ENCODE data around the gene PRRG3. TPM values are rescaled to one million over a fixed set of nuclear protein-coding genes. Genes with fewer than 3 reads are reported as not detected.

Gene PRRG3
- total RNA-seq, 1 experiment from 2014 or later: not detected

- no peak overlapping the region for H3K27ac ChIP-seq (ENCODE audit: low read depth, low read length)
- ChIA-PET POLR2A (no interaction called here), RAD21 (ENCODE audit: low non-redundant PET in 1 of 2, low total read pairs in 2 of 2, uncharacterized antibody in 2 of 2, unreplicated experiment in 2 of 2) (no interaction called here), CTCF (no interaction called here)
- no peak overlapping the region for H3K9ac ChIP-seq (ENCODE audit: low read length)
- no peaks in the 10 kb centered on the region for H3K9me2 ChIP-seq (ENCODE audit: insufficient read depth)
- no peaks in the 10 kb centered on the region for H3K36me3 ChIP-seq (ENCODE audit: control insufficient read depth in 1 of 2, insufficient read depth in 2 of 2, low read length in 2 of 2)
- H3K27me3 ChIP-seq (ENCODE audit: insufficient read depth, low read length): no peaks in the 10 kb centered on the region
- H3K9me3 ChIP-seq (ENCODE audit: control insufficient read depth in 1 of 2, insufficient read depth in 1 of 2, low read depth in 1 of 2, low read length in 2 of 2): no peaks in the 10 kb centered on the region
- ATAC-seq: no peak
- H3K79me2 ChIP-seq (ENCODE audit: insufficient read depth, low read length): no peaks in the 10 kb centered on the region
- no peak overlapping the region for H3K4me3 ChIP-seq (replicated peaks in 1 of 2; ENCODE audit: low read depth in 1 of 2, low read length in 2 of 2)
- no peak overlapping the region for H2AFZ ChIP-seq (ENCODE audit: low read depth, low read length, poor library complexity, severe bottlenecking)
- H3K4me2 ChIP-seq (ENCODE audit: low read length): no peak overlapping the region
- TF ChIP-seq ATF3 (IDR thresholded peaks at IDR 0.05) (no peak), RAD21 (IDR thresholded peaks at IDR 0.05; ENCODE audit: low read depth) (no peak), FOSL1 (IDR thresholded peaks at IDR 0.05; ENCODE audit: low read depth) (no peak)
- intact Hi-C loops (cut with micrococcal nuclease): no loop called here
- no peaks in the 10 kb centered on the region for H4K20me1 ChIP-seq (ENCODE audit: insufficient read depth)
- no TSS peak for BruUV-seq (replicated peaks)
- no peak for DNase-seq (ENCODE audit: low read depth, low spot score)
- H3K4me1 ChIP-seq (ENCODE audit: control insufficient read depth in 1 of 2, insufficient read depth in 2 of 2, low read length in 2 of 2): no peaks in the 10 kb centered on the region
Observed at GRCh38 chrX:151688695-151689094, 6.6 kb upstream of the PRRG3 start.

- no peak for ATAC-seq
- intact Hi-C loops (cut with micrococcal nuclease): no loop called here
Observed at GRCh38 chrX:151692825-151693224, 2.4 kb upstream of the PRRG3 start.

More at GRCh38 chrX:151692825-151693224, 2.4 kb upstream of the PRRG3 start:
- Histone ChIP-seq H3K4me3 (replicated peaks in 1 of 2; ENCODE audit: low read depth in 1 of 2, low read length in 2 of 2) (no peak overlapping the region), H3K9ac (ENCODE audit: low read length) (no peak overlapping the region), H2AFZ (ENCODE audit: low read depth, low read length, poor library complexity, severe bottlenecking) (no peak overlapping the region), H3K9me3 (ENCODE audit: control insufficient read depth in 1 of 2, insufficient read depth in 1 of 2, low read depth in 1 of 2, low read length in 2 of 2) (no peaks in the 10 kb centered on the region), H4K20me1 (ENCODE audit: insufficient read depth) (no peaks in the 10 kb centered on the region), H3K9me2 (ENCODE audit: insufficient read depth) (no peaks in the 10 kb centered on the region), H3K4me1 (ENCODE audit: control insufficient read depth in 1 of 2, insufficient read depth in 2 of 2, low read length in 2 of 2) (no peaks in the 10 kb centered on the region), H3K79me2 (ENCODE audit: insufficient read depth, low read length) (no peaks in the 10 kb centered on the region), H3K36me3 (ENCODE audit: control insufficient read depth in 1 of 2, insufficient read depth in 2 of 2, low read length in 2 of 2) (no peaks in the 10 kb centered on the region), H3K27ac (ENCODE audit: low read depth, low read length) (no peak overlapping the region), H3K4me2 (ENCODE audit: low read length) (no peak overlapping the region), H3K27me3 (ENCODE audit: insufficient read depth, low read length) (no peaks in the 10 kb centered on the region)
- TF ChIP-seq POLR2A (IDR thresholded peaks at IDR 0.05; ENCODE audit: borderline replicate concordance, extremely low read depth, insufficient read depth, insufficient read length): no peak
- TF ChIP-seq ZFX (IDR thresholded peaks at IDR 0.05): no peak
- no peak for TF ChIP-seq CTCF (IDR thresholded peaks at IDR 0.05 in 2 of 3, conservative IDR thresholded peaks at IDR 0.05 in 1 of 3; ENCODE audit: borderline replicate concordance in 1 of 3, insufficient read depth in 1 of 3, low read depth in 2 of 3, low read length in 2 of 3)
- no peak for TF ChIP-seq EZH2 (IDR thresholded peaks at IDR 0.05)
- TF ChIP-seq FOSL1 (IDR thresholded peaks at IDR 0.05; ENCODE audit: low read depth): no peak
- no peak for TF ChIP-seq ELF1 (IDR thresholded peaks at IDR 0.05; ENCODE audit: borderline replicate concordance, low read depth)
- TF ChIP-seq CBX3 (IDR thresholded peaks at IDR 0.05; ENCODE audit: low read depth): no peak
- no peak for TF ChIP-seq ZNF274 (IDR thresholded peaks at IDR 0.05; ENCODE audit: low read depth, low read length)
- no peak for TF ChIP-seq TCF7L2 (IDR thresholded peaks at IDR 0.05; ENCODE audit: borderline replicate concordance, extremely low read depth, insufficient read depth, insufficient read length)
- TF ChIP-seq SIN3A (IDR thresholded peaks at IDR 0.05; ENCODE audit: low read depth): no peak
- TF ChIP-seq RAD21 (IDR thresholded peaks at IDR 0.05; ENCODE audit: low read depth): no peak
- TF ChIP-seq EGR1 (IDR thresholded peaks at IDR 0.05; ENCODE audit: low read depth): no peak
- TF ChIP-seq SP1 (IDR thresholded peaks at IDR 0.05; ENCODE audit: low read depth): no peak
- TF ChIP-seq SRF (IDR thresholded peaks at IDR 0.05; ENCODE audit: low read depth): no peak
- no peak for TF ChIP-seq EZH2phosphoT487 (IDR thresholded peaks at IDR 0.05; ENCODE audit: borderline replicate concordance)
- TF ChIP-seq ZBTB33 (IDR thresholded peaks at IDR 0.05; ENCODE audit: extremely low read depth, insufficient replicate concordance, low read length): no peak
- no peak for TF ChIP-seq POLR2AphosphoS5 (IDR thresholded peaks at IDR 0.05; ENCODE audit: low read depth, low read length)
- no TSS peak for BruUV-seq (replicated peaks)
- DNase-seq (ENCODE audit: low read depth, low spot score): no peak
- RAD21 ChIA-PET (ENCODE audit: low non-redundant PET in 1 of 2, low total read pairs in 2 of 2, uncharacterized antibody in 2 of 2, unreplicated experiment in 2 of 2): no interaction called here
- CTCF ChIA-PET: no interaction called here
- POLR2A ChIA-PET: no interaction called here
